HG02588 (cell line): ENCODE measurements around the gene XPO6.

Source experiments
- ATAC-seq: cut with Tn5 transposase; IDR thresholded peaks from one replicate; pipeline ENCODE4 v1.9.1; 2021; ENCODE audit warnings: mild to moderate bottlenecking, moderate library complexity; ENCODE audit not compliant: unreplicated experiment

The XPO6 gene

DNA sequence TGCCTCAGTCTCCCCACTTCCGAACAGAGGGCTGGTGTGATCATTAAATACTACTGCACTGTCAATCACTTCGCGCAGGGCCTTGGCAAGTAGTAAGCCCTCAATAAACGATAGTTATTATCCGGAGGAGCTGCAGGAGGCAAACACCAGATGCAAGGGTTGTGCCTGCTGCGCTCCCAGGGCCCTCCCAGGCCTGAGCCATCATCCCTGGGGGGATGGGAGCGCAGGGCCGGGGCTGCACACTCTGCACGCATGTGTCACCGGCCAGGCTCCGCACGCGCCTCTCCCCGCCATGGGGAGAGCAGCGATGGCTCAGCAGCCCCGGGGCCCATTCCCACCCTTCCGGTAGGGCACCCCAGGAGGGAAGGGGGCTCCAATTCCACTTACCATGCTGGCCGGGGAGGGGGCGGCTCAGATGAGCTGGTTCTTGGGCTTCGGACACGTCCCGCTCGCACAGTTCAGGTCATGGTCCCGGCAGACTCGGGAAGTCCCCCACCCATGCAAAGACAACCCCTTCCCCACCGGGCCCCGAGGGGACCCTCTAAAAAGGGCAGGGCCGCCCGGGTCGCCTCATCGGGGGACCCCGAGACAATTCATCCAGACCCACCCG is 681 bp downstream of the XPO6 start:
- no peak for ATAC-seq

DNA sequence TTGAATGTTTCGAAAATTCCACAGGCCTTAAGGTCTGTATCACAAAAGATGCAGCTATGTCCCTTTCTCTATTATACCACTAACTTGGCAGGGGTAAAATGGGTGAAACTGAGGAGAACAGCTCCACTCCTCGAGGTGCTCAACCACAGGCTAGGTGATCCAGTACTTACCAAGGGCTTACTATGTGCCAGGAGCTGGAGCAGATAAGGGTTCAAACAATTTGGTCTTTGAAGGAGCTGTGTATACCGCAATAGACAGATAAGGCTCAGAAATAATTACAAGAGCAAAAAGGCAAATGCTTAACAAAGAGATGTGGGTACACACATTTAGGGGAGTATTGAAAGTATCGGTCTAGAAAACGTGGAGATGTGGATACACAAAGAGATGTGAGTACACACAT is 1.5 kb downstream of the XPO6 start:
- no peak for ATAC-seq

DNA sequence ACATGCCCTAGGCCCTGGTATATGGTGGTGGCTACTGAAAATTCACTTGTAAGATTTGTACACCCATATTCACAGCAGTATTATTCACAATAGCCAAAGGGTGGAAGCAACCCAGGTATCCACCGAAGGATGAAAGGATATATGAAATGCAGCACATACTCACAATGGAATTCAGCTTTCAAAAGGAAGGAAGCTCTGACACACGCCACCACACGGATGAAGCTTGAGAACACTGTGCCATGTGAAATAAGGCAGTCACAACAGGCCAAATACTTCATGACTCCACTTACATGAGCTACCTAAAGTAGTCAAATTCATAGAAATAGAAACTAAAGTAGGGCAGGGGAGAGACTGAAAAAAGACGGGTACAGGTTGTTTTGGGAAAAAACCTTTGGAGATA is 2.9 kb downstream of the XPO6 start:
- ATAC-seq: no peak

DNA sequence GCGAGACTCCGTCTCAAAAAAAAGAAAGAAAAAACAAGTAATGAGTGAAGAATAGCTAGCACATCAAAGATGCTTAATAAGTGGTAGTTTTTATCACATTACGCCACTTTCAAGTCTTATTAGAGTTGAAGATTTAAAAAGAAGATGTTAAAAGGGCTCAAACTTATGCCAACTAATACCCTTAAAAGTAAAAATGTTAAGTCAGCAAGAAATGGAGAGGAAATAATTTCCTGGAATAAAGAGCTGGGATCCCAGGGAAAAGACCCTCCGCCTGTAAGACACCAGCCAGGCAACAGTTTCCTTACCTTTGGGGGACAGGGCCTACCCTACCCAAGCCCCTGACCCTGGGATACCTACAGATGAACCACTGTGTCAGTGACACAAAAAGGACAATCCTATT is 3.6 kb downstream of the XPO6 start:
- ATAC-seq: no peak

DNA sequence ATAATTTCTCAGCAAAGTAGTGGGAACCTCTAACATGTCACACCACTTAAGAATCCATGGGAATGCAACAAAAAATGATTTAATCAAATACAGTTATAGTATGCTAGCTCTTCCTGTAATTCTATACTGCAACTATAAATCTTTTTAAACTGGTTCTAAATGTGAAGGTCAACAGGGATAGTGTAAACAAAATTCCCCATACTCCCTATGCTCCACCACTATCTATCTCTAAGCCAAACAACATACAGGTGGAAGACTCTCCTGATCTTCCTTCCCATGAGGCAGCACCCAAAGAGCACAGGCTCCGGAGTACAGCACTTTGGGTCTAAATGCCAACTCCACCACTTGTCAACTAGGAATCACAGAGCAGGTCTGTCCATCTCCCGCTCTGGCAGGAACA is 4.4 kb downstream of the XPO6 start:
- no peak for ATAC-seq

DNA sequence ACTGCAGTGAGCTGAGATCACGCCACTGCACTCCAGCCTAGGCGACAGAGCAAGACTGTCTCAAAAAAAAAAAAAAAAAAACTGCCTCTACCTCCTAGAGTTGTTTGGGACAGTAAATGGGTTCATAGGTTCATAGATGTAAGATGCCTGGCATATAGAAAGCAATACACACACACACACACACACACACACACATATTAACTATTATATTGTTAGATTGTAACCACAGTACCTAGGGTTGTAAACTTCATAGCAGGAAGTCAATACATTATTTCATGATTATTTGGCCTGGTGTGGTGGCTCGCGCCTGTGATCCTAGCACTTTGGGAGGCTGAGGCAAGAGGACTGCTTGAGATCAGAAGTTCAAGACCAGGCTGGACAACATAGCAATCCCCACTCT is 5.8 kb downstream of the XPO6 start:
- no peak for ATAC-seq

DNA sequence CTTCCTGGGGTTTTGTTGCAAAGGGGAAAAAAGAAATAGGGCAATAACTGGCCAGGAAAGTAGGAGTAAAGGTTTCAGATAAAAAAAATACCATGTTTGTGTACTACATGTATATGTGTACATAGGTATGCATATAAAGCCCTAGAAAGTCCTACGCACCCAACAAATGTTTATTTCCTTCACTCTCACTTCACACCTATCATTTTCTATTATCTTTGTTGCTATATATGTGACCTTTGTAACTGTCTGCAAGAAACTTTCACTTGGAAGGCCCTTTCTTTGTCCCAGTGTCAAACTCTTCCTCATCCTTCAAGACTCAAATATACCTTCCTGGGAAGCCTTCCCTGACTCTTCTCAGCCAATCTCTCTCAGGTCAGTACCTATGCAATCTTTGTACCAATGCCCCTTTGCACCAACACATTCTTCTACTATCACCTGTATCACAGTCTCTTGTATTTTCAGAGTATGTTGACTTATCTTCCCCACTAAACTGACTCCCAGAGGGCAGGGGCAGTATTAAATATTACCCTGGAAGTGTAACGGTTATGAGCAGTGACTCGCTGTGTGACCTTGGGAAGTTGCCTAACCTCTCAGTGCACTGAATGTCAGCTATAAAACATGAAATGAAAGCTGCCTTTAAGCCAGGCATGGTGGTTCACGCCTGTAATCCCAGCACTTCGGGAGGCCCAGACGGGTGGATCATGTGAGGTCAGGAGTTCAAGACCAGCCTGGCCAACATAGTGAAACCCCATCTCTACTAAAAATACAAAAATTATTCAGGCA is 6.5 kb downstream of the XPO6 start:
- no peak for ATAC-seq

DNA sequence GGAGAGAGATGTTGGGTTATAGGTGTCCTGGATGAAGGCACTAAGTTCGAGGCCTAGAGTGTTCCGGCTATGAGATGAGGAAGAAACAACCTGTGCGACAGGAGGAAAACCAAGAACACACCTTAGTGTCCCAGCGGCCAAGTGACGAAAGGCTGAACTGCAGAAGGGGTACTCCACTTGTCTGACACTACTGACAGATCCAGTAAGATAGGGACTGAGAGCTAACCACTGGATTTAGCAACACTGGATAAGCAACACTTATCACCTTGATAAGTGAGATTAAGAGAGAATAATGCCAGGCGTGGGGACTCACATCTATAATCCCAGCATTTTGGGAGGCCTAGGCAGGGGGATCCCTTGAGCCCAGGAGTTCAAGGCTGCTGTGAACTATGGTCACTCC is 7.1 kb downstream of the XPO6 start:
- no peak for ATAC-seq

DNA sequence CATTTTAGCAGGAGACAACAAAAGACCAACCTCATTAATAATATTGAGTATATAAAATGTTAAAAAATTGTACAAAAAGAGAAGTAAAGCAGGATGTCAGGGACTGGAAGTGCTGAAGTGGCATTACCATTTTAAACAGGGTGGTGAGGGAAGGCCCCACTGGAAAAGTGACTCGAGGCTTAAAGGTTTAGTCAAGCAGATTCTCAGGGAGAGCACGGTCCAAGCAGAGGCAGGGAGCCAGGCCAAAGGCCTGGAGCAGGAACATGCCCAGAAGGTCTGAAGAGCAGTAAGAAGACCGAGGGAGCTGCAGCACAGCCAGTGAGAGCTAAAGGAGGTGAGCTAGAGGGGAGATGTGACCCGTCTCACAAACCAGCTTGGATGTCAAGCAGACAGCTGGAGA is 7.6 kb downstream of the XPO6 start:
- no peak for ATAC-seq

DNA sequence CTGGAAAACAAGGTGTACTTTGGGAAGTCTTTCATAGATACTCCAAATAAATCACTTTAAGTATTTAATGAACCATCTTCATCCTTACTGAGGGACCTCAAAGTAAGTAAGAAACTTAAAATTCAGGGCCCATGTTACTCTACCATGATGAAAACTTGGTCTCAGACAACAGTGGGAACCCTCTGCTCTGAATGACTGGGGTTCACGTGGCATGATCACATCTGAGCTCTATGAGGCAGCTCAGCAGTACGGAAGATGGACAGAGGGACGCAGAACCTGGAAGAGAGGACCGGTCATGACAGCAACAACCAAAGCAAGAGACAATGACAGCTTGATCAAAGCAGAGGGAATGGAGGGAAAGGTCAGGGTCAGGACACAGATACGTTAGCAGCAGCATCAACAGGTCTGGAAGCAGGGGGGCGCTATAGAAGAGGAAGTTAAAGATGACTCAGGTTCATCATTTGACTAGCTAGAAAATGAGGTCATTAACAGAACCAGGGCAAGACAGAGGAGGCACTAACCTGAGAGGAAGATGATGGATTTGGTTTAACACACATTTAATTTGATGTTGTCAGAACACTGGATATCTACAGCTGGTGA is 9.5 kb downstream of the XPO6 start:
- ATAC-seq: no peak

DNA sequence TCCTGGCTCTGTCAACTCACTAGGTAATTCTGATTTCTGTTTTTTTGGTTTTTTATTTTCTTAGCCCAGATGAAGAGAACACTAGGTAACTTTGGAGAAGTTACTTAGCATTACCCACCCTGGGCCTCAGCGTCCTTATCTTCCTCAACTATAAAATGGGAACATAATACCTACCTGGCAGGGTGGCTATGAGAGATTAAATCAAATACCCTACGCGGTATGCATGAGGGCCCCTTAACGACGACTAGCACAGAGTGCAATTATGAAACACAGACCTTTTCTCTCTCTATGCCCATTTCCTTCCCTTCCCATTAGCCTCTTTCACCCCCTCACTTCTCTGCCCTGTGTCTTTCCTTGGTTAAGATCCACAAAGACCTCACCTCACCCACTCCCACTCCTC is 11.1 kb downstream of the XPO6 start:
- no peak for ATAC-seq

DNA sequence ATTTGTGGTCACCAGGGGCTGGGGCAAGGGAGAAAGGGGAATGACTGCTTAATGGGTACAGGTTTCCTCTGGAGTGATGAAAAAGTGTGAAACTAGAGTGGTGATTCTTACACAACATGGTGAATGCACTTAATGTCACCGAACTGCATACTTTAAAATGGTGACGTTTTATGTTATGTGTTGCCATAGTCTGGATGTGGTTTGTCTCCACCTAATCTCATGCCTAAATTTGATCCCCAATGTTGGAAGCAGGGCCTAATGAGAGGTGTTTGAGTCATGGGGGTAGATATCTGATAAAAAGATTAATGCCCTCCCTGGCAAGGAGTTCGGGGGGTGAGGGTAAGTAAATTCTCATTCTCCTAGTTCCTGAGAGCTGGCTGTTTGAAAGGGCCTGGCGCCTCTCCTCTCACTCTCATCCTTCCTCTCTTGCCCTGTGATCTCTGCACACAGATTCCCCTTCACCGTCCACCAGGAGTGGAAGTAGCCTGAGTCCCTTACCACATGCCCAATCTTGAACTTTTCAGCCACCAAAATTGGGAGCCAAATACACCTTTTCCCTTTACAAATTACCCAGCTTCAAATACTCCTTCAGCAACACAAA is 15.3 kb downstream of the XPO6 start:
- ATAC-seq: no peak

DNA sequence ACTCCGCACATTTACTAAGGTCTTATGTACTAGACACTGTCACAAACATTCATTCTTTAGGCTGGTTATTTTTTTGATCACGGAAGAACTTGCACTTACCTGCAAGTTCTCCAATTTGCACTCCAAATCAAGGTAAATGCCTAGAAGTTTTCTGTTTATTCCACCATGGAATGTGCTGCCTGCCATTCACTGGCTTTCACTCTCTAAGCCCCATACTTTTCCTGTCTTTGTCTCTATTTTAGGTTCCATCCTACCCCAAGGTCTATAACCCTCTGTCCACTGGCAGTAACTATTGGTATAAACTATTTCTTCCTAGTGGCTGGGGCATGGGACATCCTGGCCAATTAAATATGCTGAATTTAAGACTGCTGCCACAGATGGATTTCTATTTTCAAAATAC is 15.9 kb downstream of the XPO6 start:
- no peak for ATAC-seq

DNA sequence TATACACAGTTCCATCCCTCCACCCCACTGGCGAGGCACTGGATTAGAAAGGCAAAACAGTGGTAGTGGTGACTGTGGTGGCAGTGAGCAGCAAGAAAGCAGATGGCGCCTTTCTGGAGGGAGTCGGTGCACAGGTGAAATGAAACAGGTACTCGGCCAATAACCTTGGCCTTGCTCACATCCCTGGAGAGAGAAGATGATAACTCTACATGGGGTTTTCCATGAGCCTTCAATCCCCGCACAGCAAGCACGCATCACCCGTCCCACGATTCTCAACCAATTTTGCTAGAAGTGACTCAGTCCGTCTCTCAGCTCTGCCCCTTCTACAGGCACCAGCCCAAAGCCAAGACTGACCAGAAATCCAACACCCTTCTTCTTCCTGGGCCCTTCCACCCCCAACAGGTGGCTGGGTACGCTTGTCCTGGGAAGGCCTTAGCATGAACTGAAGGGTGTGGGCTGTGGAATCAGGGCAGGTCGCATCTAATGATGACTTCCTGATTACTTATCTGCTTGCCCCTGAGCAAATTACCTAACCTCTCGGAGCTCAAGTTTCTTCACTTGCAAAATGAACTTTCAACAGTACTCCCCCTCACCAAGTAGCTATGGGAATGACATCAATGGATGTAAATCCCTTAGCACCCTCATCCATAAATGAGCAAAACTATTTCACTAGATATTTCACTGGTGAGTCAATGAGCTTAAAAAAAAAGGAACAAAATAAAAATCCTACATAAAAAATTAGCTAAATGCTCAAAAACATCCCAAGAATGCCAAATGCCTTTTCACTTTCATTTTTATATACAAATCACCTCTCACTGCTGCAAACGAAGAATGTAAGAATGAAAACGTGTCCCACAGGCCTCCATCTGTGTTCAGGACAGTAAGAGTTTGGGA is 18.0 kb downstream of the XPO6 start:
- ATAC-seq: peak; percentile 36

DNA sequence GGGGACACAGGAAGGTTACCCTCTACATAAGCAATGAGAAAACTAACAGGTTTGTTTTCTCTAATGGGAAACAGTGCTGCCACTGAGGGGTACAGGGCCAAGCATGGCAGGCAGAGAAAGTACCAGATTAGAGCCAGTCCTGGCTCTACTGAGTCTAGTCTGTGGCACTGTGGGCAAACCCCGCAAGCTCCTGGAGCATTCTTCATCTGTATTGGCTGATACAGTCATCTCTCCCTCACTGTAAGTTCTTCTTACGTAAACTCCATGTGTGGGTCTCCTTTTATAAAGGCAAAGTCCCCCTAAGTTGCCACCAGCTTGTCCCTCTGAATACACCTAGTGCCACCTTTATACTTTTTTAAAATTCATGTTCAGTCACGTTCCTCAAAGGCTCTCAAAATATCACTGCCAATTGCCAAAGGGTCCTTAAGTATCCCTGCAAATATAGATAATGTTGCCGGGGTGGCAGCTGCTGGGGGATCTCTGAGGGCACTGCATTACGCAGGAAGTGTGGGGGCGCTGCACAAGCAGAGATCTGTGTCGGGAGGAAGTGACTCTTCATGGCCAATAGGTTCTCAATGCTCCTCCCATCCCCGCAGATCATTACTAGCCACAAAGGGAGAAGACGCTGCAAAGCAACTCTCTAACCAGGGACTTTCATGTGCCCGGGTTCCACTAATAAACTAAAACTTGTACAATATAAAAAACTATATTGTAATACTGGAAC is 18.8 kb downstream of the XPO6 start:
- ATAC-seq: peak; percentile 60

DNA sequence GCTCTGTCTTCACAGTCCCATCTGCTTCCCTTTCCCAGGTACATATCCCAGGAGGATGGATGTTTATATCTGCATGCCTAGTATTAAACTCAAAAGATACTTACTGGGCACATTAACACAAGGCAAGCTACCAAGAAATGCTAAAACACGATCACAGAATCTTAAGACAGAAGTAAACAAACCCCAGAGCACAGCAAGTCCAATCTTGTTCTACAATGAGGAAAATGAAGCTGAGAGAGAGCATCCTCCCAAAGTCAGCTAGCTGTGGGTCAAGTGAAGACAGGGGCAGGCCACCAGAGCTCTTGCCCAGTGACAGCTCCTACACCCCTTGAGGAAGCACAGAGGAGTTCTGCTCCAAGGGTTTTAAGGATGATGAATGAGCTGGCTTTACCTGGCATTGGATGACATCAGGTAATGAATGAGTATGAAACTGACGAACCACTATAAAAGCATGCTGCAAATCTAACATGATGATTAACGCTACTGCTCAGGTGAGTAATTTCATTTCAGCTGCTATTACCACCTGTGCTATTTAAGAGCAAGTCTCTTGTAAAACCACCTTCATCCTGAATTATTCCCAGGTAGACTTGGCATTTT is 20.3 kb downstream of the XPO6 start:
- no peak for ATAC-seq

DNA sequence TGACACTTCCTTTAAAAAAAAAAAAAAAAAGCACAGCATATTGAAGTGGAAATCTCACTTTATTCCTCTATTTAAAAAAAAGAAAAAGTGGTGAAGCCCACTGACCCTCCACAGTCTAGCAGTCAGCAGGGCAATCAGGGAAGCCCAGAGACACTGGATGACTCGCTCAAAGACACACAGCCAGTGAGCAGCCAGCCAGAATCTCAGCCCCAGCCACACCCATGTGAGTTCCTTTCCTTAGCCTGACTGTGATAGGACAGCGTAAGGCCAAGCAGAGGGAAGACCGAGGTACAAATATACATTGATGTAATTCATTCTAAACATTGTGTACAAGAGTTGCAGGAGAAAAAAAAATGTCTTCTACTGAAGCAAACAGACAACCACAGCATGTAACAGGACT is 22.5 kb downstream of the XPO6 start:
- no peak for ATAC-seq

DNA sequence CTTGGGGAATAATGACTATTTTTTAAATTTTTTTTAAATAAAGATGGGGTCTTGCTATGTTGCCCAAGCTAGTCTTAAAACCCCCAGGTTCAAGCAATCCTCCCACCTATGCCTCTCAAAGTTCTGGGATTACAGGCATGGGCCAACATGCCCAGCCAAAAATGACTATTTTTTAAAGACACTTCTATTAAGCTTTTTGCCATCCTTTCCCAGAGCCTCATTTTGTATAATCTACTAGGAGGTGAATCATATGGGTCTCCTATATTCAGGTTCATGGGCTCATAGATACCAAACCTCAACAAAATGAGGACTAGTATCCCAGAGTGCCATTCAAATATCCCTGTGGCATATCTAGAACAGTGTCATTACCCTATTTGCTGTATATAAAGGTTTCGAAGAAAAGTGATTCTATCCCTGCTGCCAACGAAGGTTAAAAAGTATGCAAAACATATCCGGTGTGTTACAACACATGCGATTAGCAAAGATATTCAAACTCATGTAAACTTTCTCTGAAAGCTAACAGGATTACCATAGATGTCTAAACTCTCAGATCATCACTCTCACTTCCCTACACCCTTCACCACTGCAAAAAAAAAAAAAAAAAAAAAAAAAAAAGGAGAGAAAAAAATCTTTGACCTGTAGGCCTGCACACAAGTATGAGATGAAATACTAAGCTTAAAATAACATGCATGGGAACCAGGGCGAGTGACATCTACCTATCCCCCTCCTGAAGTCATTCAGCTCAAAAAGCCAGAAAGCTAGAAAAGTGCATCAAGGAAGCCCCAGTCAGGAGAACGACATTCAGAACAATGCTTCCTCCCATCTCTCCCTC is 23.5 kb downstream of the XPO6 start:
- ATAC-seq: peak; percentile 51

DNA sequence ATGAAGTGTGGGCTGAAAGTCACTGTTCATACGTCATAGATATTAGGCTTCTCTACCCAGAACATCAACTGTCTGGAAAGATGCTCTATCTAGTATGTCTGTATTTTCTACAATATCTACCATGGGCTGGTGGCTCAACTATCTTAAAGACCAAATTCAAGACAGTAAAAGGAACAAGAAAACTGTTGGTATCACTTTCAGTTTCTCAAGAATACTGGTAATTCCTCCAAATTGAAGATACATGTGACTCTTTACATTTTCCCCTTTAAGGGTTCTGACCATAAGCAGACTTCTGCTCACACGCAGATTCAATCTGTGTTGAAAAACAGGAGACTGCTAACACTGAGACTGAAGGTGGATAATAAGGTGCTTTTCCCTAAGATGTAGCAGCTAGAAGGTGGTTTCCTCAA is 24.2 kb downstream of the XPO6 start:
- ATAC-seq: peak; percentile 42
